Memory B cell (primary cell): Measurements from ENCODE around the gene SEC16A.

Experiments used
- ATAC-seq: fragments of 150-1000 bp; cut with Tn5 transposase; 2 replicates; pipeline ENCODE4 v1.10.0; 2021; ENCODE audit warnings: low read depth, mild to moderate bottlenecking, moderate library complexity
- DNase-seq, 2 donors: peaks; one replicate each; pipeline ENCODE4 v3.0.0; 2022; ENCODE audit warnings: low spot score in 2 of 2
- H3K27ac Mint-ChIP-seq: one replicate; pipeline ENCODE4 v1.8.0; 2022; ENCODE audit warnings: mild to moderate bottlenecking, moderate library complexity, mixed read lengths
- H3K27me3 Mint-ChIP-seq: one replicate; pipeline ENCODE4 v1.8.0; 2022; ENCODE audit warnings: mixed read lengths
- H3K36me3 Mint-ChIP-seq: one replicate; pipeline ENCODE4 v1.8.0; 2022; ENCODE audit warnings: mild to moderate bottlenecking, mixed read lengths
- H3K4me1 Mint-ChIP-seq: one replicate; pipeline ENCODE4 v1.8.0; 2022; ENCODE audit warnings: mixed read lengths
- H3K4me3 Mint-ChIP-seq: one replicate; pipeline ENCODE4 v1.8.0; 2022; ENCODE audit warnings: mild to moderate bottlenecking, moderate library complexity, mixed read lengths
- H3K9me3 Mint-ChIP-seq: one replicate; pipeline ENCODE4 v1.8.0; 2022; ENCODE audit warnings: mixed read lengths

SEC16A gene

DNA sequence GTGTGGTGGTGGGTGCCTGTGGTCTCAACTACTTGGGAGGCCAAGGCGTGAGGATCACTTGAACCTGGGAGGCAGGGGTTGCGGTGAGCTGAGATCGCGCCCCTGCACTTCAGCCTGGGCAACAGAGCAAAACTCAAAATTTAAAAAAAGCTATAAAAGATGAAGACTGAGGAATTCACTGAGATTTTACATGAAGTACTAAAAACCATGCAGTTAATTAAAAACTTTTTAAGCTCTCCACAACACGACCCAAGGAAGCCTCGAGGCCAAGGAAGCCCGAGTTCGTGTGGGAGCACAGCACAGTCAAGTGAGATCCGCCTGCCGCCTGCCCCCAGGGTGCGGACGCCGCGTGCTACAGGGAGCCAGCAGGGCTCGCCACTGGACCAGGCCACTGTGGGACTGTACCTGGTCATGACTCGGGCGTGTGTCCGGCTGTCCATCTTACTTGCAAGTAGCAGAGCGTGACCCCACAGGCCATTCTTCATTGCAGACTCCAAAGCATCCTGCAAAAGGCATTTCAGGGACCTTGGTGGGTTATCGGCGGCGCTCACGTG is 22.0 kb downstream of the SEC16A start:
- DNase-seq (no peak), ATAC-seq (no peak)
- H3K27me3 Mint-ChIP-seq = no peaks in the 10 kb centered on the region
- H3K9me3 Mint-ChIP-seq = no peaks in the 10 kb centered on the region
- H3K36me3 Mint-ChIP-seq = peaks cover 29% of the 10 kb centered on the region
- no peak overlapping the region for H3K27ac Mint-ChIP-seq
- H3K4me3 Mint-ChIP-seq = no peak overlapping the region
- no peaks in the 10 kb centered on the region for H3K4me1 Mint-ChIP-seq

DNA sequence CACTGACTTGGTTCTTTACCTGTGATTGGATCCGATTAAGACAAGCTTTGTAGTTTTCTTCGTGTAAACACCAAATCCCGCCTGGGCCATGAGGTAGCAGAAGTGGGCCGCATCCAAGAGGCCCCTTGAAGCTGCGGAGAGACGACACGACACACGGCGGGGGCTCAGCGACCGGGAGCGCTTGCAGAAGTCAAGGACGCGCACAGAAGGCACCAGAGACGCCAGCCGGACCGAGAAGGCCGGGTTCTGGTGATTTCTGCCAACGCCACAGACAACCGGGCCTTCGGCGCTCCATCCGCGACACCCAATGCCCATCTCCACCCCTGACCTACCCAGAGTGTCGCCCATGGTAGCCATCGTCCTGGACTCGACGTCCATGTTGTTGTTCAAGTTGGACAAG is 23.4 kb downstream of the SEC16A start:
- no peak for DNase-seq
- no peak overlapping the region for H3K4me3 Mint-ChIP-seq
- peaks cover 28% of the 10 kb centered on the region for H3K36me3 Mint-ChIP-seq
- no peaks in the 10 kb centered on the region for H3K27me3 Mint-ChIP-seq
- no peak for ATAC-seq
- H3K27ac Mint-ChIP-seq = no peak overlapping the region
- peaks cover 2% of the 10 kb centered on the region for H3K4me1 Mint-ChIP-seq
- no peaks in the 10 kb centered on the region for H3K9me3 Mint-ChIP-seq

DNA sequence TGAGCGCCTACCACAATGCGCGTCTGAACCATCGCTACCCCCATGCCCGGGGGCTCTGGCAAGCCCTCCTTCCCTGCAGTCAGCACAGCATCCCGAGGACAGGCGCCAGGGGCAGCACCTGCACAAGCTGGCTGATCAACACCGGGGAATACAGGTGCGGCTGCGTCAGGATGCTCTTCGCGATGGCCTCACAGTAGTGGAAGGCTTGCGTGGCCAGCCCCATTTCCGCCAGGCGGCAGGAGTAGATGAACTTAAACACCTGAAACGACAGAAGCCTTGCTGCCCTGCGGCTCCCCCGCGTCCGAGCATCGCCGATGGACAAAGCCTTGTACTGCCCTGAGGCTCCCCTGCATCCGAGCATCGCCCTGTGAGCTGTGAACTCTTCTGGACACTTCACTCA is 25.5 kb downstream of the SEC16A start:
- H3K36me3 Mint-ChIP-seq = peaks cover 27% of the 10 kb centered on the region
- DNase-seq (no peak), ATAC-seq (no peak)
- H3K4me1 Mint-ChIP-seq = peaks cover 2% of the 10 kb centered on the region
- H3K27me3 Mint-ChIP-seq = no peaks in the 10 kb centered on the region
- no peaks in the 10 kb centered on the region for H3K9me3 Mint-ChIP-seq
- no peak overlapping the region for H3K27ac Mint-ChIP-seq
- no peak overlapping the region for H3K4me3 Mint-ChIP-seq

DNA sequence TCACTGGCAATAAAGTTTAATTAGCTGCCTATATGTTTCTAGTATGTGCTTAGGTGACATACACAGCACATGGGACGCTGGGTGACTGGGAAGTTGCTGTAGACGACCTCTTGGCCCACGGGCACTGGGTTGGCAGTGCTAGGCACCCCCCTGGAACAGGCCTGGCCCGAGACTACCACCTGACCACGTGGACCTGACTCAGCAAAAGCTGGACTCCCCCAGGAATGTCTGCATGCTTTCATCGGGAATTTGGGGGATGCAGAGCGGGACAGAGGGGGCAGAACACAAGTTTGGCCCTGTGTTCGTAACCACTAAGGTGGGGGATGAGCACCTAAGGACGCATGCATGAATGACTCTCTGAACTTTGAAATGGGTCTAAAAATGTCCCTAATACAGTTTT is 26.6 kb downstream of the SEC16A start:
- H3K4me3 Mint-ChIP-seq = no peak overlapping the region
- no peak overlapping the region for H3K27ac Mint-ChIP-seq
- no peaks in the 10 kb centered on the region for H3K9me3 Mint-ChIP-seq
- H3K36me3 Mint-ChIP-seq = peaks cover 25% of the 10 kb centered on the region
- ATAC-seq (no peak), DNase-seq (no peak)
- no peaks in the 10 kb centered on the region for H3K27me3 Mint-ChIP-seq
- peaks cover 2% of the 10 kb centered on the region for H3K4me1 Mint-ChIP-seq

DNA sequence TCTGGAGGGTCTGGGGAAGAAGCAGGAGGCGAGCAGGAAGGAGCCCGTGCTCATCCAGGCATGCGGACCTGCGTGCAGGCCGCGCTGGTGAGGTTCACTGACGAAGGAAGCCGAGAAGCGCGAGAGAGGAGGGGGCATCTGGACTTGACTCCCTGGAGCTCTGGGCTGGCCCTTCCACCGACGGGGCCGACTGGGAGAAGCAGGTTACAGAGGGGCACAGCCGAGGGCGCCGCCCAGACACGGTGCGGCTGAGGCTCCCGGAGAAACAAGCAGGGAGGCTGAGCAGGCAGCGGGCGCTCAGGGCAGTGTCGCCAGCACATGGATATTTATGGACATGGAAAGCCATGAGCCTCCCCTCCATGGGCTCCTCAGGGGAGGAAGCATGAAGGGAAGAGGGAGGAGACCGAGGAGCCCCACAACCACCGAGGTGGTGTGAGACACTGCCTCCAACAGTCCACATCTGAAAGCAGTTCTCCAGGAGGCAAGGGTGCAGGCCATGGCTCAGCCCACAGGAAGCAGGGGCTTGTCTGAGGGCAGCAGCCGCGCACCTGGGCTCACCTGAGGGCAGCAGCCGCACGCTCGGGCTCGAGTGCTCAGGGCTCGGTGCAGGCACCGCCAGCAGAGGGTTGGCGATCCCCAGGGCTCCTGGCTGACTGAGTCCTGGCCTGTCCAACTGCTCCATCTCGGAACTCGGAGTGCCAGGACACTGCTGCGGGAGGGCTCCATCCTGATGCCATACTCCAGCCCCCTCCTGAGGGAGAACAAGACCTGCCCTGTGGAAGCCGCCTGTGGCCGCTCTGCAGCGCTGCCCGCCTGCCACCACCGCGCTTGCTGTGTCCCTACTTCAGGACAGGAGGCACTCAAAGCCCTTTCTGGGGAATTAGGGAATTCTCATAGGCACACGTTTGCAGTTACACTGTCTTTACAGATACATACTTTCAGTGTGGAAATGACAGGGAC is 27.5 kb downstream of the SEC16A start:
- Mint-ChIP-seq H3K27me3 (no peaks in the 10 kb centered on the region), H3K4me1 (peaks cover 2% of the 10 kb centered on the region), H3K36me3 (peaks cover 33% of the 10 kb centered on the region), H3K27ac (peak overlapping the region; percentile 53), H3K9me3 (no peaks in the 10 kb centered on the region), H3K4me3 (no peak overlapping the region)
- no peak for ATAC-seq
- no peak for DNase-seq

DNA sequence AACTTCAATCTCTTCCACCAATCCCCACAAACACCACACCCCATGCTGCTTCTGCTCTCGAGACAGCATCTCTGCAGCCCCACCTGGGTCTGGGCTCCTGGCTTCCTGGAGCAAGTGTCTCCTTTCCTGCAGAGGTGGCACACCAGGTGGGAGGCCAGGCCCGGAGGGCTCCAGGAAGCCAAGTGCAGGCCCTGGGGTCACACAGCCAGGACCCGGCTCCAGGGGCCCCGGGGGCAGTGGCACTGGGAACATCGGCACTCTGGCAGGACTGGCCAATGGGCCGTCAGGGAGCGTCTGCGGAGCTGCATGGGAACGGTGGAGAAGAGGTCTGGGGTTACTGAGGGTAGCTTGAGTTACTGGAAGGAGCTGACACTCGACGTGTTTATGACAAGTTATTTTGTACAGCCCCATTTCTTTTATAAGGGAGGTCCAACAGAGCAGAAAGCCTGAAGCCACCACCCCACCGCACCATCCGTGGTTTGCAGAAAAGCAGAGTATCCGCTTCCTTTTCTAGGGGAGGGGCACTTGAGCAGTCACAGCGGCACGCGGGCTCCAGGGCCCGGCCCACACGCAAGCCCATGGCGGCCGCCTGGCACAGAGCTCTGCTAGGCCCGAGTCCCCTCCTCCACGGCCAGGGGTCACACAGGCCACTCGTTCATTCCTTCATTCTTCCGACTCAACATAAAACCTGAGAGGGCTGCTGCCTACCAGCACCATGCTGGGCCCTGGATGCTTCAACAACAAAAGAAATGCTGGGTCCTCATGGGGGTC is 28.6 kb downstream of the SEC16A start:
- no peak overlapping the region for H3K4me3 Mint-ChIP-seq
- no peak for ATAC-seq
- no peaks in the 10 kb centered on the region for H3K9me3 Mint-ChIP-seq
- H3K36me3 Mint-ChIP-seq = peaks cover 32% of the 10 kb centered on the region
- H3K27me3 Mint-ChIP-seq = no peaks in the 10 kb centered on the region
- peaks cover 2% of the 10 kb centered on the region for H3K4me1 Mint-ChIP-seq
- DNase-seq = no peak
- peak overlapping the region; percentile 53 for H3K27ac Mint-ChIP-seq

DNA sequence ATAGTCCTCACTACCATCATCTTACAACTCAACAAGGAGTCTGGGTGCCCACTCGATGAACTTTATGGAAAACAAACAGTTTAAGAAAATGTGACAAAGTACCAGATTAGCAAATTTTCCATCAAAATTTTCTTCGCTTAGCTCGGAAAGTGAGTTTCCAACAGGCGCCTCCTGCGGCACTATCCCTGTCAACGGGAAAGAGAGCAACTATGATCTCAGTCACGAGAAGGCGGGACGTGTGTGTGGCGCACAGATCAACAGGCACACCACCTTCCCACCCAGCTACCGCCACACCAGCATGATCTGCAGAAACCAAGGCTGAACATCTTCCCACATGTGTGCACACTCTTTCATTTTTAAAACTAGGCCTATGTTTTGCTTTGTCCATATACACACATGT is 29.5 kb downstream of the SEC16A start:
- Mint-ChIP-seq H3K27ac (no peak overlapping the region), H3K36me3 (peaks cover 29% of the 10 kb centered on the region)
- ATAC-seq = no peak

DNA sequence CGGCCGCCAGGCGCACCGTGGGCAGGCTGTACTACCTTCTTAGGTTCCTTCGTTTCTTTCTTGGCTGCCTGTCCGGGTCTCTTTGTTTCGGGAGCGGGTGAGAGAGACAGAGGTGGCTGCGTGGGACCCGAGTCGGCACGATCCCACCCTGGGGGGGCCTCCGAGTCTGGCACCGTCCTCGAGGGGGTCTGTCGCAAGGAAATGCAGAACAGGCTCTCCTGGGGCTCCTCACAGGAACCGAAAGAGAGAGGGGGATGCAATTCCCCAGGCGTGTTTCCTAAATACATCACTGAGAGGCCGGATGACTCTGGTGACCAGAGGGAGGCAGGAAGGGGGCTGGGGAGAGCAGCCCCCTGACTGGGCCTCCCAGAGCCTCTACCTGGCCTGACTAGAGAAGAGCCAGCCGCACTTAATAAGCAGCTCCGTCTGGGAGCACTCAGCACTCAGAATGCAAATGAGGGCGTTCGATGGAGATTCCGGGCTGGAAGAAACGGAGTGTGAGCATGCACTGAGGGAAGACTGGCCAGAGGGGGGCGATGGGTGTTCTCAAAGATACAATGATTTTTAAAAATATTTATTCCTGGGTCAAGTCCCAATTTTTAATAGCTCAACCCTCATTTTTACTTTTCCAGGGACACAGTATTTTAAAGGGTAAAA is 31.5 kb downstream of the SEC16A start:
- Mint-ChIP-seq H3K27me3 (no peaks in the 10 kb centered on the region), H3K4me3 (no peak overlapping the region), H3K27ac (no peak overlapping the region)

More for the DNA sequence above, 29.5 kb downstream of the SEC16A start:
- Mint-ChIP-seq H3K4me3 (no peak overlapping the region), H3K4me1 (peaks cover 2% of the 10 kb centered on the region), H3K27me3 (no peaks in the 10 kb centered on the region), H3K9me3 (no peaks in the 10 kb centered on the region)
- DNase-seq = no peak

DNA sequence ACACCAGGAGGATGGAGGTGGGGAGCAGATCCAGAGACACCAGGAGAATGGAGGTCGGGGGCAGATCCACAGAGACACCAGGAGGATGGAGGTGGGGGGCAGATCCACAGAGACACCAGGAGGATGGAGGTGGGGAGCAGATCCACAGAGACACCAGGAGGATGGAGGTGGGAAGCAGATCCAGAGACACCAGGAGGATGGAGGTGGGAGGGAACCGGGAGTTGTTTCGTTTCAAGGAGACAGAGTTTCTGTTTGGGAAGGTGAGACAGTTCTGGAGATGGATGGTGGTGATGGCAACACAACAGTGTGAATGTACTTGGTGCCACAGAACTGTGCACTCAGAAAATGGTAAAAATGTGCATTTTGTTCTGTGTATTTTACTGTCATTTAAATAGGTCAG is 34.2 kb downstream of the SEC16A start:
- H3K27me3 Mint-ChIP-seq = no peaks in the 10 kb centered on the region
- H3K4me1 Mint-ChIP-seq = peaks cover 2% of the 10 kb centered on the region
- no peak overlapping the region for H3K4me3 Mint-ChIP-seq
- no peak for DNase-seq
- ATAC-seq = no peak
- H3K9me3 Mint-ChIP-seq = no peaks in the 10 kb centered on the region
- H3K36me3 Mint-ChIP-seq = peaks cover 35% of the 10 kb centered on the region
- no peak overlapping the region for H3K27ac Mint-ChIP-seq

More for the DNA sequence above, 31.5 kb downstream of the SEC16A start:
- peaks cover 38% of the 10 kb centered on the region for H3K36me3 Mint-ChIP-seq
- peaks cover 4% of the 10 kb centered on the region for H3K4me1 Mint-ChIP-seq
- H3K9me3 Mint-ChIP-seq = no peaks in the 10 kb centered on the region
- DNase-seq (no peak), ATAC-seq (no peak)

DNA sequence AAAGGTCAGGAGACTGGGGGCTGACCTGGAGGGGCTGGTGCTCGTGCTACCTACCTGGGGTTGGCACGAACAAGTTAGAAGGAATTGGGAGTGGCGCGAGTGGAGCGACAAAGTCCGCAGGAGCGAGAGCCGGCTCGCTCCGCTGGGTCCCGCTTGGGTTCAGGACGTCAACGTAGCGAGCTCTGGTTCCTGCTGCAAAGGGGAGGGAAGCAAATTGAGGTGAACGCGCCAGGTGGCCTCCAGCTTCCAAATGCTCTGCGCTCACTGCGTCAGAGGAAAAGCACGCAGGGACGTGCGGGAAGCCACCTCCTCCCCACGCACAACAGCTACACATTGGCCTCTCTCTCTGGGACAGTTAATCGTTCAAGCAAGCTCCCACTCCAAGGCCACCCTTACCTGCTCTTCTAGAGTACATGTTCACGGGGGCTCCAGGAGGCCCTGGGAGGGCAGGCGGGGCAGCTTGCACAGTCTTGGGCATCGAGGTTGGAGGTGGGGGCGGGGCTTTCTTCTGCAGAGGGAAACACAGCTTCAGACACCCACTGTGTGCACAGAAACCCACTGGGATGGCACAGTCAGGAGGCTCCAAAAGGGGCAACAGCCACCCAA is 35.6 kb downstream of the SEC16A start:
- Mint-ChIP-seq H3K27me3 (no peaks in the 10 kb centered on the region), H3K4me1 (peaks cover 2% of the 10 kb centered on the region), H3K27ac (no peak overlapping the region), H3K4me3 (no peak overlapping the region), H3K9me3 (no peaks in the 10 kb centered on the region), H3K36me3 (peaks cover 33% of the 10 kb centered on the region)
- DNase-seq = no peak
- ATAC-seq = no peak

DNA sequence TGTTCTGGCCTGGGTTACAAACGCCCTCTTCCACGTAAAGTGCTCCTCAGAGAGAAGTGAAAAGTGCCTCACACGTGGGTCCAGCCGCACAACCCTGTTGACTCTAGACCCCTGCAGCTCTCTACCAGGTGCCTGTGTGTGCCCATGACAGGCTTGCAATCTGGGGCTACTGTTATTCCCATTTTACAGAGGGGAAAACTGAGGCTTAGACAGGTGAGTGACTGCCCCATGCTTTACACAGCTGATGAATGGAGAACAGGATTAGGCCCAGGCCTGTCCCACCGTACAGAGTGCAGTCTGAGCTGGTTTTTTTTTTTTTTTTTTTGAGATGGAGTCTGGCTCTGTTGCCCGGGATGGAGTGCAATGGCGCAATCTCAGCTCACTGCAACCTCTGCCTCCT is 37.0 kb downstream of the SEC16A start:
- DNase-seq (no peak), ATAC-seq (no peak)
- Mint-ChIP-seq H3K4me3 (no peak overlapping the region), H3K4me1 (peaks cover 2% of the 10 kb centered on the region), H3K27ac (no peak overlapping the region), H3K36me3 (peaks cover 28% of the 10 kb centered on the region), H3K9me3 (no peaks in the 10 kb centered on the region), H3K27me3 (no peaks in the 10 kb centered on the region)

DNA sequence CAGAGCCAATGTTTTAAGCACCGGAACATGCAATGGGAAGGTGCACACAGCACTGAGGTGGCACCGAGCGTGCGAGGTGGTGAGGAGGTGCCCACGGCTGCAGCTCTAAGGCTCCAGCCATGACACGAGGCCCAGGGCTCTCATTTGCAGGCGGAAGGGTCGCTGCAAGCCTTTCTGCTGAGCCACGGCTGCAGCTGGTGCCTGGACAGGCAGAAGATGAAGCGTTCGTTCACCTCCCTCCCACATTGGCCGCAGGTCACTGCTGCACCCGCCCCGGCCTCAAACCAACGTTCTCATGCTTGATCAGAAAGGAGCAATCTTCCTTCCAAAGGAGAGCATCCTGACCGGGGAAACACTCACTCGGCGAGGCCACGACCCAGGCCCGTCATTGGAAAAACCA is 38.7 kb downstream of the SEC16A start:
- Mint-ChIP-seq H3K27ac (no peak overlapping the region), H3K9me3 (no peaks in the 10 kb centered on the region), H3K36me3 (peaks cover 20% of the 10 kb centered on the region), H3K27me3 (no peaks in the 10 kb centered on the region), H3K4me3 (no peak overlapping the region), H3K4me1 (peaks cover 2% of the 10 kb centered on the region)
- no peak for DNase-seq
- no peak for ATAC-seq

DNA sequence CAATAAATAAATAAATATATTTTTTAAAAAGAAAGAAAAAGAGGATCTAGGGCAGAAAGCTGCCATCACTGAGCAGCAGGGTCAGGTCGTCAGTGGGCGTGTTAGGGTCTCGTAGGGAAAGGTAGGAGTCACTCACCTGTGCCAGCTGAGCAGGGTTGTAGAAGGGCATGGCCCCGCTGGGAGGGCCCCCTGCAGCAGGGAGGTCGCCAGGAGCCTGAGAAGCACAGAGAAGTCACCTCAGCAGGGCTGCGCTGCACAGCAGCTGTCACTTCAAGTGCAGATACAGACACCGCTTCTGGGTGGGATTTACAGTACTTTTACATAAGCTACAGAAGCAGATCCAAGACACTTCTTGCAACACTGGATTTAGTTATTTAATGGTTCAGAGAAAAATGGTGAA is 39.2 kb downstream of the SEC16A start:
- H3K36me3 Mint-ChIP-seq = peaks cover 20% of the 10 kb centered on the region
- H3K4me3 Mint-ChIP-seq = no peak overlapping the region
- peaks cover 2% of the 10 kb centered on the region for H3K4me1 Mint-ChIP-seq
- H3K27ac Mint-ChIP-seq = no peak overlapping the region
- H3K9me3 Mint-ChIP-seq = no peaks in the 10 kb centered on the region
- ATAC-seq (no peak), DNase-seq (no peak)
- H3K27me3 Mint-ChIP-seq = no peaks in the 10 kb centered on the region
